K562 (cell line): ENCODE measurements around the gene TTC24. TPM values are rescaled to one million over a fixed set of nuclear protein-coding genes. Genes with fewer than 3 reads are reported as not detected.

ENCODE experiments used
- FOXK1 ChIP-seq: sonication (generic); formaldehyde crosslinking; IDR thresholded peaks from 2 replicates; pipeline ENCODE4 v1.8.0; 2022; ENCODE audit warnings: missing genetic modification reagents, mild to moderate bottlenecking, borderline replicate concordance
- MYC ChIP-seq, 2 experiments: fragments of 250-450 bp in 1 of 2; sonication (Bioruptor Pico) in 1 of 2; IDR thresholded peaks; 2 replicates each; pipeline versions ENCODE4 v1.5.1 to v1.6.1; 2012 to 2021; ENCODE audit warnings: low read depth in 2 of 2, borderline replicate concordance in 1 of 2, improper control_type of control experiment in 1 of 2, low read length in 1 of 2, mild to moderate bottlenecking in 1 of 2, moderate library complexity in 1 of 2
- NFRKB ChIP-seq: fragments of 450-650 bp; IDR thresholded peaks from 2 replicates; pipeline ENCODE4 v1.6.1; 2016; ENCODE audit warnings: low read depth
- POLR2A ChIP-seq: fragments of 450-650 bp; conservative IDR thresholded peaks from 2 replicates; pipeline ENCODE4 v1.6.1; 2016
- PREB ChIP-seq: sonication (generic); formaldehyde crosslinking; IDR thresholded peaks from 2 replicates; pipeline ENCODE4 v1.8.1; 2023; ENCODE audit warnings: mild to moderate bottlenecking, missing genetic modification reagents
- PRMT5 ChIP-seq: sonication (generic); formaldehyde crosslinking; IDR thresholded peaks from 2 replicates; pipeline ENCODE4 v1.5.0; 2020; ENCODE audit warnings: missing genetic modification reagents
- RNF2 ChIP-seq: sonication (generic); IDR thresholded peaks from 2 replicates; pipeline ENCODE4 v1.6.1; 2016
- SMC3 ChIP-seq: conservative IDR thresholded peaks from 2 replicates; pipeline ENCODE4 v1.6.1; 2011; ENCODE audit warnings: low read depth, low read length, improper control_type of control experiment; ENCODE audit not compliant: insufficient read depth
- TRIM24 ChIP-seq, 2 experiments: fragments of 450-650 bp; IDR thresholded peaks; 2 replicates each; pipeline ENCODE4 v1.6.1; 2016
- ZBTB49 ChIP-seq: sonication (generic); formaldehyde crosslinking; IDR thresholded peaks from 2 replicates; pipeline ENCODE4 v1.8.0; 2022; ENCODE audit warnings: missing genetic modification reagents, mild to moderate bottlenecking, borderline replicate concordance
- ZNF224 ChIP-seq: sonication (generic); formaldehyde crosslinking; IDR thresholded peaks from 2 replicates; pipeline ENCODE4 v1.8.0; 2022; ENCODE audit warnings: mild to moderate bottlenecking, missing genetic modification reagents
- ZNF592 ChIP-seq: fragments of 450-650 bp; IDR thresholded peaks from 2 replicates; pipeline ENCODE4 v1.6.1; 2017; ENCODE audit warnings: antibody characterized with exemption, mild to moderate bottlenecking
- polyA plus RNA-seq, 8 experiments: library from polyadenylated mRNA; depleted of rRNA in 4 of 8; stranded (reverse) in 5 of 8; unstranded in 3 of 8; fragments of >200 nt; fragmentation: Nextera tagmentation in 2 of 8; fragmentation: Illumina TruSeq in 1 of 8; extraction: Ambion mirVana in 2 of 8; extraction: Trizol in 1 of 8; gene quantifications; 2 replicates each; pipeline versions ENCODE4 v1.2.1 to v1.2.3, GENCODE V29; 2011 to 2014; ENCODE audit warnings: inconsistent platforms in 1 of 8, missing spikeins in 1 of 8
- total RNA-seq, 7 experiments: library from RNA; depleted of rRNA in 6 of 7; stranded (reverse); fragments of >200 nt in 6 of 7; fragmentation: Illumina TruSeq in 2 of 7; extraction: Trizol in 2 of 7; gene quantifications; 2 replicates each; pipeline versions ENCODE4 v1.2.1 to v1.2.3, GENCODE V29; 2011 to 2021; ENCODE audit warnings: low replicate concordance in 1 of 7
- TF ChIP-seq, protein P1 (sequence below): IDR thresholded peaks from 2 replicates; pipeline ENCODE4 v1.6.1; 2011; ENCODE audit warnings: borderline replicate concordance, low read depth, mild to moderate bottlenecking, moderate library complexity, low read length; ENCODE audit not compliant: insufficient read depth, poor library complexity, severe bottlenecking
- TF ChIP-seq, protein P2 (sequence below): fragments of 450-650 bp; formaldehyde crosslinking; IDR thresholded peaks from 2 replicates; pipeline ENCODE4 v1.4.0; 2022; ENCODE audit warnings: missing genetic modification characterization

The TTC24 gene
- total and polyA plus RNA-seq, 9 of the 15 experiments (the other 6 are each of a cell fraction or from before 2014, with no cell fraction given) = not detected

GRCh38 chr1:156623946-156624813 is 44.7 kb downstream of the TTC24 start (continued):
- TF ChIP-seq ZNF592 (peak; percentile 84), ZNF224 (0 out of 2 replicates have a peak, but pooled peaks have one; percentile 49), MYC (IDR thresholded peaks at IDR 0.05; ENCODE audit: low read depth, low read length) (peak; percentile 56), MYC (CRISPR knock-in tag; IDR thresholded peaks at IDR 0.05; ENCODE audit: borderline replicate concordance, low read depth) (no peak), PRMT5 (CRISPR knock-in tag) (no peak), FOXK1 (0 out of 2 replicates have a peak, but pooled peaks have one; percentile 19), RNF2 (peak; percentile 81; the same call in 1 of the 2 replicates), PREB (CRISPR knock-in tag) (no peak), TRIM24 (IDR thresholded peaks at IDR 0.05) (0 out of 4 replicates have a peak, but pooled peaks of 1 of the 2 experiments have one; percentile 8), SMC3 (0 out of 2 replicates have a peak, but pooled peaks have one; percentile 10), POLR2A (peak; percentile 77), ZBTB49 (0 out of 2 replicates have a peak, but pooled peaks have one; percentile 55), NFRKB (0 out of 2 replicates have a peak, but pooled peaks have one; percentile 43)
- TF ChIP-seq, protein P1, sequence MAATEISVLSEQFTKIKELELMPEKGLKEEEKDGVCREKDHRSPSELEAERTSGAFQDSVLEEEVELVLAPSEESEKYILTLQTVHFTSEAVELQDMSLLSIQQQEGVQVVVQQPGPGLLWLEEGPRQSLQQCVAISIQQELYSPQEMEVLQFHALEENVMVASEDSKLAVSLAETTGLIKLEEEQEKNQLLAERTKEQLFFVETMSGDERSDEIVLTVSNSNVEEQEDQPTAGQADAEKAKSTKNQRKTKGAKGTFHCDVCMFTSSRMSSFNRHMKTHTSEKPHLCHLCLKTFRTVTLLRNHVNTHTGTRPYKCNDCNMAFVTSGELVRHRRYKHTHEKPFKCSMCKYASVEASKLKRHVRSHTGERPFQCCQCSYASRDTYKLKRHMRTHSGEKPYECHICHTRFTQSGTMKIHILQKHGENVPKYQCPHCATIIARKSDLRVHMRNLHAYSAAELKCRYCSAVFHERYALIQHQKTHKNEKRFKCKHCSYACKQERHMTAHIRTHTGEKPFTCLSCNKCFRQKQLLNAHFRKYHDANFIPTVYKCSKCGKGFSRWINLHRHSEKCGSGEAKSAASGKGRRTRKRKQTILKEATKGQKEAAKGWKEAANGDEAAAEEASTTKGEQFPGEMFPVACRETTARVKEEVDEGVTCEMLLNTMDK = peak; percentile 99
- TF ChIP-seq, protein P2, sequence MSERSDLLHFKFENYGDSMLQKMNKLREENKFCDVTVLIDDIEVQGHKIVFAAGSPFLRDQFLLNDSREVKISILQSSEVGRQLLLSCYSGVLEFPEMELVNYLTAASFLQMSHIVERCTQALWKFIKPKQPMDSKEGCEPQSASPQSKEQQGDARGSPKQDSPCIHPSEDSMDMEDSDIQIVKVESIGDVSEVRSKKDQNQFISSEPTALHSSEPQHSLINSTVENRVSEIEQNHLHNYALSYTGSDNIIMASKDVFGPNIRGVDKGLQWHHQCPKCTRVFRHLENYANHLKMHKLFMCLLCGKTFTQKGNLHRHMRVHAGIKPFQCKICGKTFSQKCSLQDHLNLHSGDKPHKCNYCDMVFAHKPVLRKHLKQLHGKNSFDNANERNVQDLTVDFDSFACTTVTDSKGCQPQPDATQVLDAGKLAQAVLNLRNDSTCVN (CRISPR knock-in tag) = no peak
